ENCODE results near the gene NPAS2. TPM values are rescaled to one million over a fixed set of nuclear protein-coding genes. Genes with fewer than 3 reads are reported as not detected.

Gene NPAS2
- polyA plus RNA-seq, 1 of the 3 experiments (the other 2 are of a cell fraction): 58.5 TPM

DNA sequence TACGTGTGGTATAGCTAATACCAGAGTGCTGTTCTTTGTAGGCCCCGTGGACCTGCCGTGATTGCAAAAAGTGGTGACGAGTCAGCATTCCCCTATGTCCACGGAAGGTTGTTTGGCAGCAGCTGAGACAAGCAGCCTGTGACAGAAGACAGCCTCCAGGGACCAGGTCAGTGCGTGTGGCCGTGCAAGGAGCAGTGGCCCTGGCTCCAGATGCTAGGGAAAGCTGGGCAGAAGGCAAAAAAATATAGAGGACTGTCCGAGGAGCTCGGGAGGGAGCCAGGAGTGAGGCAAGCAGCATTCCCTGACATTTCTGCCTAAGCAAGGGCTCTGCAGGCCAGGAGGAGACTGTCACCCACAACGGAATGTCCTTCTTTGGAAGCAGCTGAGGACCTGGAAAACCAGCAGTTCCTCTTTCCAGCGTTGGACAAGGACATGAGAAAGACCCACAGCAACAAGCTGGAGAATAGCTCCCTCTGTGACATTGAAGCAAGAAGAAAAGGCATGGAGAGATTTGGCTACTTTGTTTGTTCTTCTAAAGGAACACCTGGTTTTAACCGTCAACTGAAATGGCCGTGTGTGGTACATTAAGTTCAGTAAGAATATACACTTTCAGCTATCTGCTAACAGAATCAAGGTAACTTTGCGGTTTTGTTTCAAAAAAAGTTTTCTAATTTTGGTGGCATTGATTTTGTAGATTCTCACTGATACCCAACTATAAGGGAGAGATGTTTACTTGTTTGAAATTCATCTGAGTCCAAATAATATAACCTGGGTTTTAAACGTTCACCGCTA lies 58.3 kb downstream of the NPAS2 start:
- ChIA-PET POLR2A (no interaction called here), CTCF (interaction anchor here (1.7 kb wide), 1 partner anchor 15 kb away, joined by 4 read pairs; no protein-coding TSS in a partner anchor)
- Histone ChIP-seq H3K9ac (no peak overlapping the region), H3K79me2 (ENCODE audit: insufficient read depth) (peaks cover 24% of the 10 kb centered on the region), H3K36me3 (replicated peaks in 1 of 2; ENCODE audit: control insufficient read depth in 1 of 2, insufficient read depth in 2 of 2, low read length in 1 of 2) (peaks cover 0 to 3% of the 10 kb centered on the region in 2 experiments), H3K4me2 (peak overlapping the region; percentile 8; the same call in 1 of the 2 replicates), H3F3A (replicated peaks; ENCODE audit: insufficient read depth) (peaks cover 13% of the 10 kb centered on the region), H3K4me1 (ENCODE audit: control insufficient read depth in 1 of 2, insufficient read depth in 2 of 2, low read depth in 1 of 2, low read length in 1 of 2) (peaks cover 8 to 35% of the 10 kb centered on the region in 2 experiments; a peak in 2 of 4 replicates), H2AFZ (ENCODE audit: low read depth) (no peak overlapping the region), H3K27me3 (ENCODE audit: insufficient read depth) (no peaks in the 10 kb centered on the region), H3K9me3 (no peaks in the 10 kb centered on the region), H3K27ac (ENCODE audit: low read depth in 2 of 2, low read length in 1 of 2) (peak overlapping the region in 1 of 2 experiments; percentile 38; a peak in 2 of 4 replicates), H3K9me2 (no peaks in the 10 kb centered on the region), H3K4me3 (ENCODE audit: low read depth in 2 of 2, low read length in 1 of 2) (no peak overlapping the region), H4K20me1 (ENCODE audit: insufficient read depth) (no peaks in the 10 kb centered on the region)
- 72% methylated on average over 16 of the region's 16 CpGs for WGBS (ENCODE audit: low lambda C conversion rate)
- TF ChIP-seq, protein P1, sequence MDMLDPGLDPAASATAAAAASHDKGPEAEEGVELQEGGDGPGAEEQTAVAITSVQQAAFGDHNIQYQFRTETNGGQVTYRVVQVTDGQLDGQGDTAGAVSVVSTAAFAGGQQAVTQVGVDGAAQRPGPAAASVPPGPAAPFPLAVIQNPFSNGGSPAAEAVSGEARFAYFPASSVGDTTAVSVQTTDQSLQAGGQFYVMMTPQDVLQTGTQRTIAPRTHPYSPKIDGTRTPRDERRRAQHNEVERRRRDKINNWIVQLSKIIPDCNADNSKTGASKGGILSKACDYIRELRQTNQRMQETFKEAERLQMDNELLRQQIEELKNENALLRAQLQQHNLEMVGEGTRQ (IDR thresholded peaks at IDR 0.05; ENCODE audit: borderline replicate concordance, low read depth, low read length): no peak
- TF ChIP-seq GATA2 (CRISPR knock-in tag; IDR thresholded peaks at IDR 0.05) (no peak), POLR2AphosphoS5 (IDR thresholded peaks at IDR 0.05; ENCODE audit: low read depth, low read length) (no peak), TCF12 (IDR thresholded peaks at IDR 0.05) (no peak), FOSL2 (IDR thresholded peaks at IDR 0.05; ENCODE audit: borderline replicate concordance, low read depth) (no peak), RFX5 (IDR thresholded peaks at IDR 0.05; ENCODE audit: low read length) (no peak), MEF2A (IDR thresholded peaks at IDR 0.05; ENCODE audit: borderline replicate concordance, low read depth) (no peak), RAD21 (IDR thresholded peaks at IDR 0.05; ENCODE audit: low read length) (no peak), SMC3 (IDR thresholded peaks at IDR 0.05; ENCODE audit: low read depth, low read length) (no peak), RCOR1 (IDR thresholded peaks at IDR 0.05; ENCODE audit: low read length) (no peak)
- DNase-seq: no peak

DNA sequence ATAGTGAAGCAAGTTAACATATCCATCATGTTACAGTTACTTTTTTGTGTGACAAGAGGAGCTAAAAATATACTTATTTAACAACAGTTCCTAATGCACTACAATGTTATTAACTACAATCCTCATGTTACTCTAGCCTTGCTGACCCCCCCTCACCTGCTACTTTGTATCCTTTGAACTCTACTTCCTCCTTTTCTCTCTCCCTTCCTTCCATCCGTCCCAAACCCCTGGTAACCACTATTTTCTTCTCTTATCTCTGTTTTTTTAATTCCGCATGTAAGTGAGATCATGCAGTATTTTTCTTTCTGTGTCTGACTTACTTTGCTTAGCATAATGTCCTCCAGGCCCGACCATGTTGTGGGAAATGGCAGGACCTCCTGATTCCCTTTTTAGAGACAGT lies 59.4 kb downstream of the NPAS2 start:
- Histone ChIP-seq H3K9me2 (no peaks in the 10 kb centered on the region), H4K20me1 (ENCODE audit: insufficient read depth) (no peaks in the 10 kb centered on the region), H2AFZ (ENCODE audit: low read depth) (no peak overlapping the region), H3K27me3 (ENCODE audit: insufficient read depth) (no peaks in the 10 kb centered on the region), H3K9ac (no peak overlapping the region), H3K36me3 (replicated peaks in 1 of 2; ENCODE audit: control insufficient read depth in 1 of 2, insufficient read depth in 2 of 2, low read length in 1 of 2) (peaks cover 0 to 8% of the 10 kb centered on the region in 2 experiments), H3K9me3 (no peaks in the 10 kb centered on the region), H3K4me2 (no peak overlapping the region), H3K4me1 (ENCODE audit: control insufficient read depth in 1 of 2, insufficient read depth in 2 of 2, low read depth in 1 of 2, low read length in 1 of 2) (peaks cover 11 to 36% of the 10 kb centered on the region in 2 experiments; a peak in 2 of 4 replicates), H3F3A (replicated peaks; ENCODE audit: insufficient read depth) (peaks cover 14% of the 10 kb centered on the region), H3K79me2 (ENCODE audit: insufficient read depth) (peaks cover 22% of the 10 kb centered on the region), H3K27ac (ENCODE audit: low read depth in 2 of 2, low read length in 1 of 2) (no peak overlapping the region), H3K4me3 (ENCODE audit: low read depth in 2 of 2, low read length in 1 of 2) (no peak overlapping the region)
- CTCF ChIA-PET: interaction anchor here (1.7 kb wide), 1 partner anchor 14 kb away, joined by 4 read pairs; no protein-coding TSS in a partner anchor
- 83% methylated on average over 3 of the region's 3 CpGs for WGBS (ENCODE audit: low lambda C conversion rate)
- DNase-seq: no peak
- POLR2A ChIA-PET: no interaction called here
- TF ChIP-seq RFX5 (IDR thresholded peaks at IDR 0.05; ENCODE audit: low read length) (no peak), FOXM1 (IDR thresholded peaks at IDR 0.05; ENCODE audit: low read depth) (no peak), EZH2phosphoT487 (IDR thresholded peaks at IDR 0.05; ENCODE audit: borderline replicate concordance, low read depth) (no peak), MEF2A (IDR thresholded peaks at IDR 0.05; ENCODE audit: borderline replicate concordance, low read depth) (no peak), FOSL2 (IDR thresholded peaks at IDR 0.05; ENCODE audit: borderline replicate concordance, low read depth) (no peak), CHD2 (IDR thresholded peaks at IDR 0.05; ENCODE audit: low read length, partially characterized antibody) (no peak), NRF1 (IDR thresholded peaks at IDR 0.05; ENCODE audit: low read depth, low read length) (no peak), GABPA (IDR thresholded peaks at IDR 0.05; ENCODE audit: low read depth) (no peak), MXI1 (IDR thresholded peaks at IDR 0.05; ENCODE audit: low read depth, low read length) (no peak), NFIC (IDR thresholded peaks at IDR 0.05; ENCODE audit: borderline replicate concordance) (no peak), ELF1 (IDR thresholded peaks at IDR 0.05) (no peak)
- TF ChIP-seq, protein P2, sequence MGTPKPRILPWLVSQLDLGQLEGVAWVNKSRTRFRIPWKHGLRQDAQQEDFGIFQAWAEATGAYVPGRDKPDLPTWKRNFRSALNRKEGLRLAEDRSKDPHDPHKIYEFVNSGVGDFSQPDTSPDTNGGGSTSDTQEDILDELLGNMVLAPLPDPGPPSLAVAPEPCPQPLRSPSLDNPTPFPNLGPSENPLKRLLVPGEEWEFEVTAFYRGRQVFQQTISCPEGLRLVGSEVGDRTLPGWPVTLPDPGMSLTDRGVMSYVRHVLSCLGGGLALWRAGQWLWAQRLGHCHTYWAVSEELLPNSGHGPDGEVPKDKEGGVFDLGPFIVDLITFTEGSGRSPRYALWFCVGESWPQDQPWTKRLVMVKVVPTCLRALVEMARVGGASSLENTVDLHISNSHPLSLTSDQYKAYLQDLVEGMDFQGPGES (IDR thresholded peaks at IDR 0.05; ENCODE audit: low read depth, low read length): no peak
- TF ChIP-seq, protein P3, sequence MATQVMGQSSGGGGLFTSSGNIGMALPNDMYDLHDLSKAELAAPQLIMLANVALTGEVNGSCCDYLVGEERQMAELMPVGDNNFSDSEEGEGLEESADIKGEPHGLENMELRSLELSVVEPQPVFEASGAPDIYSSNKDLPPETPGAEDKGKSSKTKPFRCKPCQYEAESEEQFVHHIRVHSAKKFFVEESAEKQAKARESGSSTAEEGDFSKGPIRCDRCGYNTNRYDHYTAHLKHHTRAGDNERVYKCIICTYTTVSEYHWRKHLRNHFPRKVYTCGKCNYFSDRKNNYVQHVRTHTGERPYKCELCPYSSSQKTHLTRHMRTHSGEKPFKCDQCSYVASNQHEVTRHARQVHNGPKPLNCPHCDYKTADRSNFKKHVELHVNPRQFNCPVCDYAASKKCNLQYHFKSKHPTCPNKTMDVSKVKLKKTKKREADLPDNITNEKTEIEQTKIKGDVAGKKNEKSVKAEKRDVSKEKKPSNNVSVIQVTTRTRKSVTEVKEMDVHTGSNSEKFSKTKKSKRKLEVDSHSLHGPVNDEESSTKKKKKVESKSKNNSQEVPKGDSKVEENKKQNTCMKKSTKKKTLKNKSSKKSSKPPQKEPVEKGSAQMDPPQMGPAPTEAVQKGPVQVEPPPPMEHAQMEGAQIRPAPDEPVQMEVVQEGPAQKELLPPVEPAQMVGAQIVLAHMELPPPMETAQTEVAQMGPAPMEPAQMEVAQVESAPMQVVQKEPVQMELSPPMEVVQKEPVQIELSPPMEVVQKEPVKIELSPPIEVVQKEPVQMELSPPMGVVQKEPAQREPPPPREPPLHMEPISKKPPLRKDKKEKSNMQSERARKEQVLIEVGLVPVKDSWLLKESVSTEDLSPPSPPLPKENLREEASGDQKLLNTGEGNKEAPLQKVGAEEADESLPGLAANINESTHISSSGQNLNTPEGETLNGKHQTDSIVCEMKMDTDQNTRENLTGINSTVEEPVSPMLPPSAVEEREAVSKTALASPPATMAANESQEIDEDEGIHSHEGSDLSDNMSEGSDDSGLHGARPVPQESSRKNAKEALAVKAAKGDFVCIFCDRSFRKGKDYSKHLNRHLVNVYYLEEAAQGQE (IDR thresholded peaks at IDR 0.05; ENCODE audit: low read depth, low read length): no peak
- TF ChIP-seq, protein P4, sequence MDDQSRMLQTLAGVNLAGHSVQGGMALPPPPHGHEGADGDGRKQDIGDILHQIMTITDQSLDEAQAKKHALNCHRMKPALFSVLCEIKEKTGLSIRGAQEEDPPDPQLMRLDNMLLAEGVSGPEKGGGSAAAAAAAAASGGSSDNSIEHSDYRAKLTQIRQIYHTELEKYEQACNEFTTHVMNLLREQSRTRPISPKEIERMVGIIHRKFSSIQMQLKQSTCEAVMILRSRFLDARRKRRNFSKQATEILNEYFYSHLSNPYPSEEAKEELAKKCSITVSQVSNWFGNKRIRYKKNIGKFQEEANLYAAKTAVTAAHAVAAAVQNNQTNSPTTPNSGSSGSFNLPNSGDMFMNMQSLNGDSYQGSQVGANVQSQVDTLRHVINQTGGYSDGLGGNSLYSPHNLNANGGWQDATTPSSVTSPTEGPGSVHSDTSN (IDR thresholded peaks at IDR 0.05): no peak

Data from SK-N-SH (cell line).